CD14-positive monocyte (primary cell): Measurements from ENCODE around the gene CDKN2AIPNL. TPM values are rescaled to one million over a fixed set of nuclear protein-coding genes. Genes with fewer than 3 reads are reported as not detected.

Experiments
- DNase-seq, 3 donors: peaks; one replicate each; pipeline ENCODE4 v3.0.0-alpha.2; 2011 to 2022
- H2AFZ ChIP-seq: 2 replicates; pipeline ENCODE4 v1.6.0; 2012; ENCODE audit warnings: mild to moderate bottlenecking, low read depth, low read length, inconsistent platforms; ENCODE audit not compliant: insufficient read depth, poor library complexity, severe bottlenecking
- H3K27ac ChIP-seq, 2 donors: 1 replicate in 1 of 2; 2 replicates in 1 of 2; pipeline ENCODE4 v1.5.1; 2012 to 2013; ENCODE audit warnings: low read length in 2 of 2, control low read depth in 1 of 2, inconsistent platforms in 1 of 2, low read depth in 1 of 2, mild to moderate bottlenecking in 1 of 2
- H3K27me3 ChIP-seq, 2 donors: one replicate each; pipeline versions ENCODE4 v1.6.0 to v1.6.1; 2011 to 2013; ENCODE audit warnings: low read length in 2 of 2; ENCODE audit not compliant: control insufficient read depth in 2 of 2, insufficient read depth in 2 of 2
- H3K36me3 ChIP-seq, 2 donors: replicated peaks in 1 of 2; 1 replicate in 1 of 2; 2 replicates in 1 of 2; pipeline versions ENCODE4 v1.5.1 to v1.6.1; 2012 to 2013; ENCODE audit warnings: low read length in 2 of 2, control low read depth in 1 of 2, inconsistent platforms in 1 of 2, mild to moderate bottlenecking in 1 of 2; ENCODE audit not compliant: insufficient read depth in 2 of 2, control insufficient read depth in 1 of 2
- H3K4me1 ChIP-seq, 2 donors: 1 replicate in 1 of 2; 2 replicates in 1 of 2; pipeline versions ENCODE4 v1.5.1 to v1.6.1; 2012 to 2013; ENCODE audit warnings: low read length in 2 of 2, control low read depth in 1 of 2, inconsistent platforms in 1 of 2, mild to moderate bottlenecking in 1 of 2, moderate library complexity in 1 of 2; ENCODE audit not compliant: insufficient read depth in 2 of 2, control insufficient read depth in 1 of 2
- H3K4me2 ChIP-seq: replicated peaks from 2 replicates; pipeline ENCODE3; 2012; ENCODE audit warnings: low read length, moderate library complexity, mild to moderate bottlenecking; ENCODE audit not compliant: poor library complexity, severe bottlenecking; ENCODE audit errors: extremely low read depth
- H3K4me3 ChIP-seq, 3 experiments: fragments of 200-600 bp in 1 of 3; sonication (generic) in 1 of 3; replicated peaks in 1 of 3; 1 replicate in 2 of 3; 2 replicates in 1 of 3; pipeline ENCODE4 v1.5.1; 2011 to 2013; ENCODE audit warnings: low read length in 3 of 3, mild to moderate bottlenecking in 3 of 3, control low read depth in 2 of 3, low read depth in 2 of 3, inconsistent platforms in 1 of 3, moderate library complexity in 1 of 3
- H3K79me2 ChIP-seq: 2 replicates; pipeline ENCODE4 v1.6.0; 2012; ENCODE audit warnings: mild to moderate bottlenecking, control low read depth, inconsistent platforms, low read length, moderate library complexity; ENCODE audit not compliant: insufficient read depth
- H3K9ac ChIP-seq: 2 replicates; pipeline ENCODE4 v1.6.0; 2017; ENCODE audit warnings: low read length, mild to moderate bottlenecking; ENCODE audit not compliant: insufficient read depth, poor library complexity, severe bottlenecking
- H3K9me3 ChIP-seq, 2 donors: replicated peaks in 1 of 2; 1 replicate in 1 of 2; 2 replicates in 1 of 2; pipeline versions ENCODE4 v1.5.1 to v1.6.1; 2012 to 2013; ENCODE audit warnings: low read length in 2 of 2, control low read depth in 1 of 2; ENCODE audit not compliant: control insufficient read depth in 1 of 2, insufficient read depth in 1 of 2
- H4K20me1 ChIP-seq: 2 replicates; pipeline ENCODE4 v1.6.0; 2012; ENCODE audit warnings: mild to moderate bottlenecking, low read length, control low read depth, moderate library complexity; ENCODE audit not compliant: insufficient read depth
- H3K27ac Mint-ChIP-seq, 7 donors: one replicate each; pipeline ENCODE4 v1.8.0; 2020; ENCODE audit warnings: mild to moderate bottlenecking in 7 of 7, mixed read lengths in 7 of 7, moderate library complexity in 6 of 7, inconsistent platforms in 2 of 7
- H3K27me3 Mint-ChIP-seq, 3 donors: one replicate each; pipeline ENCODE4 v1.8.0; 2021 to 2022; ENCODE audit warnings: low read depth in 3 of 3, mild to moderate bottlenecking in 3 of 3, mixed read lengths in 3 of 3, moderate library complexity in 3 of 3, inconsistent platforms in 1 of 3
- H3K36me3 Mint-ChIP-seq, 2 donors: one replicate each; pipeline ENCODE4 v1.8.0; 2020; ENCODE audit warnings: mixed read lengths in 2 of 2, inconsistent platforms in 1 of 2, mild to moderate bottlenecking in 1 of 2
- H3K4me1 Mint-ChIP-seq: one replicate; pipeline ENCODE4 v1.8.0; 2020; ENCODE audit warnings: mild to moderate bottlenecking, mixed read lengths
- H3K4me3 Mint-ChIP-seq, 2 donors: one replicate each; pipeline ENCODE4 v1.8.0; 2020; ENCODE audit warnings: mild to moderate bottlenecking in 2 of 2, mixed read lengths in 2 of 2, moderate library complexity in 1 of 2
- H3K9me3 Mint-ChIP-seq, 7 donors: one replicate each; pipeline ENCODE4 v1.8.0; 2020 to 2022; ENCODE audit warnings: mixed read lengths in 7 of 7, mild to moderate bottlenecking in 6 of 7, moderate library complexity in 6 of 7, inconsistent platforms in 2 of 7
- CTCF ChIP-seq: fragments of 200-600 bp; IDR thresholded peaks from one replicate; pipeline ENCODE4 v1.8.0; 2022; ENCODE audit warnings: antibody characterized with exemption, mild to moderate bottlenecking
- WGBS: methylation state at CpG from one replicate; pipeline ENCODE4 v1.1.5; 2013; ENCODE audit warnings: missing lambda C conversion rate; ENCODE audit not compliant: insufficient coverage; 5-methylcytosine and 5-hydroxymethylcytosine counted together
- intact Hi-C, 2 donors: fragments of 100-400 bp; cut with micrococcal nuclease; formaldehyde crosslinking; loops; one replicate each; pipeline versions ENCODE4 v1.15.0 to v1.15.1; 2023
- polyA plus RNA-seq, 3 donors: library from polyadenylated mRNA; depleted of rRNA in 1 of 3; unstranded in 2 of 3; stranded (reverse) in 1 of 3; fragments of 300-500 nt in 2 of 3; fragments of >200 nt in 1 of 3; fragmentation: Illumina TruSeq in 2 of 3; gene quantifications; 1 replicate in 2 of 3; 2 replicates in 1 of 3; pipeline ENCODE4 v1.2.3, GENCODE V29; 2012 to 2021

The CDKN2AIPNL gene
- polyA plus RNA-seq, 3 donors: 6.9 to 20.0 (median 15.0) TPM

GRCh38 chr5:134371834-134372340 is 39.8 kb downstream of the CDKN2AIPNL start:
- Mint-ChIP-seq H3K4me3 (peak overlapping the region; percentile 95 to 98), H3K36me3 (peaks cover 16 to 25% of the 10 kb centered on the region in 2 donors), H3K9me3 (peaks cover 0 to 8% (median 5%) of the 10 kb centered on the region in 7 donors), H3K4me1 (peaks cover 36% of the 10 kb centered on the region), H3K27me3 (peaks cover 0 to 3% (median 3%) of the 10 kb centered on the region in 3 donors), H3K27ac (peak overlapping the region; percentile 98 to 100 (median 99))
- Histone ChIP-seq H3K9ac (peak overlapping the region; percentile 98), H3K9me3 (peaks cover 0 to 3% of the 10 kb centered on the region in 2 donors), H4K20me1 (peaks cover 48% of the 10 kb centered on the region), H3K4me1 (peaks cover 22 to 24% of the 10 kb centered on the region in 2 donors), H2AFZ (peak overlapping the region; percentile 85), H3K27me3 (no peaks in the 10 kb centered on the region), H3K79me2 (peaks cover 54% of the 10 kb centered on the region), H3K4me2 (peak overlapping the region; percentile 86), H3K36me3 (peaks cover 20 to 28% of the 10 kb centered on the region in 2 donors), H3K4me3 (peak overlapping the region; percentile 80 to 100 (median 95)), H3K27ac (peak overlapping the region; percentile 98 to 99)
- DNase-seq: peak; percentile 11 to 29 (median 26)
- 0% methylated on average over 18 of the region's 29 CpGs for WGBS
- intact Hi-C loops: loop anchor here (2.0 to 10.0 kb wide), 6 partner anchors 67 to 1317 kb away; partner anchors contain the start of genes JADE2 (in 2 of the 2), PPP2CA (in 2 of the 2) and HSPA4 (in 1 of the 2)
- TF ChIP-seq CTCF: no peak

- Mint-ChIP-seq H3K36me3 (peaks cover 14 to 24% of the 10 kb centered on the region in 2 donors), H3K4me3 (peak within 1 kb of the TSS; percentile 95 to 98), H3K27ac (peak within 1 kb of the TSS; percentile 98 to 100 (median 99)), H3K9me3 (peaks cover 0 to 8% (median 5%) of the 10 kb centered on the region in 7 donors), H3K27me3 (peaks cover 0 to 5% (median 3%) of the 10 kb centered on the region in 3 donors), H3K4me1 (peaks cover 41% of the 10 kb centered on the region)
- Histone ChIP-seq H3K4me3 (peak within 1 kb of the TSS; percentile 80 to 100 (median 95)), H3K9me3 (peaks cover 0 to 3% of the 10 kb centered on the region in 2 donors), H3K79me2 (peaks cover 47% of the 10 kb centered on the region), H3K4me2 (peak within 1 kb of the TSS; percentile 86), H3K9ac (peak within 1 kb of the TSS; percentile 98), H3K27ac (peak within 1 kb of the TSS; percentile 98 to 99), H2AFZ (peak within 1 kb of the TSS; percentile 85), H3K27me3 (no peaks in the 10 kb centered on the region), H4K20me1 (peaks cover 41% of the 10 kb centered on the region), H3K4me1 (peaks cover 28 to 30% of the 10 kb centered on the region in 2 donors), H3K36me3 (peaks cover 13 to 22% of the 10 kb centered on the region in 2 donors)
- peak; percentile 99 to 100 (median 99) for DNase-seq
- WGBS: under 1% methylated on average over 56 of the region's 74 CpGs
- no peak for TF ChIP-seq CTCF
- intact Hi-C loops: loop anchor here (2.0 to 10.0 kb wide), 6 partner anchors 66 to 1316 kb away; partner anchors contain the start of genes JADE2 (in 2 of the 2), PPP2CA (in 2 of the 2) and HSPA4 (in 1 of the 2)
These were observed 40.5 kb downstream of the CDKN2AIPNL start, which contains the start of gene UBE2B for GRCh38 chr5:134370871-134371833. Gene UBE2B, plus strand, starts transcription at chr5:134371569. Its CDS starts 27 bp downstream, at chr5:134371596.
